GM12801 (cell line): Measurements from ENCODE around the gene MYL2.
A peak's percentile ranks its signal among the peaks of the same experiment; 100 is the strongest.

ENCODE experiments used
- CTCF ChIP-seq: IDR thresholded peaks from one replicate; pipeline ENCODE4 v1.5.1; 2011; ENCODE audit warnings: control low read depth; ENCODE audit not compliant: insufficient read length; ENCODE audit errors: extremely low read depth

Gene MYL2

DNA sequence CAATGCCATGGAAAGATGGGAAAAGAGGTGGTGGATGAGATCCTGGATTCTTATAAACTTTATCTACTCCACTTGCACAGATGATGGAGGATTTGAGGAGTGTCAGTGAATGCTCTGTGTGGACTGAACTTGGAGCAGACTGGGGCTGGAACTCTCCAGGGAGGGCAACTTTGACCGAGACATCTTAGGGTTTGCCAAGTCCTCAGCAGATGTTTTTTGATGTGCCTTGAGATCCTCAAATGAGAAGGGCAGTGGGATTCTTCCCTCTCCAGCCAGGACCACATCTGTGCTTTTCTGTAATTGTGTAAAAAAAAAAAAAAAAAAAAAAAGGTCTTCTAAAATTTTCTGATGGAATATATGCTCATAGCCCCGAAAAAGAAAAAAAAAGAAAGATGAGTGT, 23.0 kb upstream of the MYL2 start:
- TF ChIP-seq CTCF = no peak

GRCh38 chr12:110941391-110941790, 21.0 kb upstream of the MYL2 start:
- TF ChIP-seq CTCF = no peak

DNA sequence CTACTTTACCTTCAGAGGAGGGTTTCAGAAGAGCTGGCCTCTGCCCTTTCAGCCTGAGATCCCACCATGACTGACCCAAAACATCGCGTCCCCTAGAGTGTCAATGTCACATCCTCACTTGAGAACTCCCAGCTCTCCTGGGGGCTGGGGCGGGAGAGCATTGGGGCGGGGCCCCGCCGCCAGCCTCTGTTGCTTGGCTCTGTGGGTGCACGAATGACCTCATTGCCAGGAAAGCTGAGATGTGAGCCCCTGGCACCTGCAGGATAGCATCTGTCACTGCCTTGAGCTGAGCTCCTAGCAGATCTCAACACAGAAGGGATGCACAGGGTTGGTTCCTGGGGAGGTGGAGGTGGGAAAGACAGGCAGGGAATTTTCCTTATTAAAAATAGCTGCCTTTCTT, 20.6 kb upstream of the MYL2 start:
- no peak for TF ChIP-seq CTCF

- no peak for TF ChIP-seq CTCF
Observed at GRCh38 chr12:110940296-110940695, 19.9 kb upstream of the MYL2 start.

GRCh38 chr12:110937104-110937641, 16.8 kb upstream of the MYL2 start:
- peak; percentile 39 for TF ChIP-seq CTCF

GRCh38 chr12:110936367-110937103, 16.2 kb upstream of the MYL2 start:
- no peak for TF ChIP-seq CTCF

GRCh38 chr12:110935588-110935987, 15.2 kb upstream of the MYL2 start:
- no peak for TF ChIP-seq CTCF
